Lower leg skin (tissue), 3 donors: ENCODE results near the gene FOXP4.

Experiments
- CTCF ChIP-seq, 3 donors: fragments of 450-650 bp; IDR thresholded peaks; one replicate each; pipeline ENCODE4 v1.5.1; 2016; ENCODE audit warnings: antibody characterized with exemption in 3 of 3, mild to moderate bottlenecking in 3 of 3, moderate library complexity in 2 of 3
- POLR2A ChIP-seq, 2 donors: fragments of 450-650 bp; IDR thresholded peaks; one replicate each; pipeline ENCODE4 v1.6.1; 2016 to 2017; ENCODE audit warnings: antibody characterized with exemption in 2 of 2, mild to moderate bottlenecking in 1 of 2, moderate library complexity in 1 of 2

GRCh38 chr6:41588111-41588510 is 41.9 kb downstream of the FOXP4 start:
- no peak for TF ChIP-seq CTCF (IDR thresholded peaks at IDR 0.05)
- no peak for TF ChIP-seq POLR2A (IDR thresholded peaks at IDR 0.05)
